Peyer's patch (tissue), 4 donors: Measurements from ENCODE around the gene EDC3. TPM values are rescaled to one million over a fixed set of nuclear protein-coding genes. Genes with fewer than 3 reads are reported as not detected.
A peak's percentile ranks its signal among the peaks of the same experiment; 100 is the strongest.

Experiments
- DNase-seq, 3 donors: peaks; one replicate each; pipeline ENCODE4 v3.0.0-alpha.2; 2017 to 2019
- H3K27ac ChIP-seq, 4 donors: fragments of 200-600 bp; sonication (generic); one replicate each; pipeline ENCODE4 v1.5.1; 2016 to 2019
- H3K27me3 ChIP-seq, 2 donors: fragments of 200-600 bp; sonication (generic); one replicate each; pipeline ENCODE4 v1.5.1; 2019
- H3K36me3 ChIP-seq, 3 donors: fragments of 200-600 bp; sonication (generic); one replicate each; pipeline ENCODE4 v1.5.1; 2016 to 2019
- H3K4me1 ChIP-seq, 4 donors: fragments of 200-600 bp; sonication (generic); one replicate each; pipeline ENCODE4 v1.5.1; 2016 to 2019
- H3K4me3 ChIP-seq, 4 donors: fragments of 200-600 bp; sonication (generic); 1 replicate in 3 of 4; 2 replicates in 1 of 4; pipeline ENCODE4 v1.5.1; 2016 to 2019; ENCODE audit warnings: mild to moderate bottlenecking in 1 of 4
- H3K9me3 ChIP-seq, 4 donors: fragments of 200-600 bp; sonication (generic); one replicate each; pipeline ENCODE4 v1.5.1; 2016 to 2019; ENCODE audit warnings: mild to moderate bottlenecking in 1 of 4
- POLR2A ChIP-seq, 2 donors: fragments of 450-650 bp; IDR thresholded peaks; one replicate each; pipeline ENCODE4 v1.5.1; 2017; ENCODE audit warnings: antibody characterized with exemption in 2 of 2, mild to moderate bottlenecking in 2 of 2, moderate library complexity in 2 of 2
- total RNA-seq, 4 donors: library from RNA; depleted of rRNA; stranded (reverse); fragments of >200 nt; gene quantifications; one replicate each; pipeline ENCODE4 v1.1.0, GENCODE V29; 2016
- TF ChIP-seq, protein P1 (sequence below), 6 experiments: fragments of 450-650 bp in 4 of 6; fragments of 200-600 bp in 2 of 6; sonication (generic) in 1 of 6; IDR thresholded peaks; one replicate each; pipeline ENCODE4 v1.5.1; 2017 to 2019; ENCODE audit warnings: antibody characterized with exemption in 6 of 6, mild to moderate bottlenecking in 3 of 6, moderate library complexity in 1 of 6

Gene EDC3
- total RNA-seq, 4 donors from 2014 or later: 23.5 to 43.7 (median 32.2) TPM

DNA sequence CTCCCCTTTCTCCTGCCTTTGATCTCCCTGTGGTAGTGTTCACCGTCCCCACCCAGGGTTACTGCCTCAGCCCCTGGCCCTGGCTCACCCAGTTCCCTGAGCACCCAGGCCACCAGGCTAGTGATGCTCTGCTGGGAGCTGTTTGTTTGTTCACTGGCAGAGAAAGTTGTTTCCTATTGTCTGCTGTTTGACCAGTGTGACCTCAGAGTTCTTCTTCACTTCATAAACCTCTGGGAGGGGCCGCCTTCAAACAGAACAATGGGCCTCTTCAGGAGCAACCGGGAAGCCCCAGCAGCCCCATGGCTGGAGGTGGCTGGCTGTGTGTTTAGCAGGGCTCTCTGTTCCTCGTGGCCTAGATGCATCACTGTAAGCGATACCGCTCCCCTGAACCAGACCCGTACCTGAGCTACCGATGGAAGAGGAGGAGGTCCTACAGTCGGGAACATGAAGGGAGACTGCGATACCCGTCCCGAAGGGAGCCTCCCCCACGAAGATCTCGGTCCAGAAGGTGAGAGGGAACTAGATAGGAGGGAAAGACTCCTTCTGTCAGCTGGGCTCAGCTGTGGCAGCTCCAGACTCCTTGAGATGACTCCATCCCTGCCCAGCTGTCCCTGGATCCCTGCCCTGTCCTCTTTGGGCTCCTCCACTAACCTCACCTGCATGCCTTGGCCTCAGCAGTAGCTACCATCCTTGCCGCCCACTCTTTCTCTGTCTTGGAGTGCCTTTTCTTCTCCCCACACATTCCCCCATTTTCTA lies 76.8 kb downstream of the EDC3 start:
- peaks cover 0 to 51% (median 0%) of the 10 kb centered on the region in 3 donors for H3K36me3 ChIP-seq
- peaks cover 0 to 27% (median 11%) of the 10 kb centered on the region in 4 donors for H3K4me1 ChIP-seq
- H3K27me3 ChIP-seq: no peaks in the 10 kb centered on the region
- no peak overlapping the region for H3K4me3 ChIP-seq
- H3K27ac ChIP-seq: no peak overlapping the region
- TF ChIP-seq, protein P1, sequence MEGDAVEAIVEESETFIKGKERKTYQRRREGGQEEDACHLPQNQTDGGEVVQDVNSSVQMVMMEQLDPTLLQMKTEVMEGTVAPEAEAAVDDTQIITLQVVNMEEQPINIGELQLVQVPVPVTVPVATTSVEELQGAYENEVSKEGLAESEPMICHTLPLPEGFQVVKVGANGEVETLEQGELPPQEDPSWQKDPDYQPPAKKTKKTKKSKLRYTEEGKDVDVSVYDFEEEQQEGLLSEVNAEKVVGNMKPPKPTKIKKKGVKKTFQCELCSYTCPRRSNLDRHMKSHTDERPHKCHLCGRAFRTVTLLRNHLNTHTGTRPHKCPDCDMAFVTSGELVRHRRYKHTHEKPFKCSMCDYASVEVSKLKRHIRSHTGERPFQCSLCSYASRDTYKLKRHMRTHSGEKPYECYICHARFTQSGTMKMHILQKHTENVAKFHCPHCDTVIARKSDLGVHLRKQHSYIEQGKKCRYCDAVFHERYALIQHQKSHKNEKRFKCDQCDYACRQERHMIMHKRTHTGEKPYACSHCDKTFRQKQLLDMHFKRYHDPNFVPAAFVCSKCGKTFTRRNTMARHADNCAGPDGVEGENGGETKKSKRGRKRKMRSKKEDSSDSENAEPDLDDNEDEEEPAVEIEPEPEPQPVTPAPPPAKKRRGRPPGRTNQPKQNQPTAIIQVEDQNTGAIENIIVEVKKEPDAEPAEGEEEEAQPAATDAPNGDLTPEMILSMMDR (IDR thresholded peaks at IDR 0.05): no peak
- no peak for DNase-seq
- no peaks in the 10 kb centered on the region for H3K9me3 ChIP-seq

DNA sequence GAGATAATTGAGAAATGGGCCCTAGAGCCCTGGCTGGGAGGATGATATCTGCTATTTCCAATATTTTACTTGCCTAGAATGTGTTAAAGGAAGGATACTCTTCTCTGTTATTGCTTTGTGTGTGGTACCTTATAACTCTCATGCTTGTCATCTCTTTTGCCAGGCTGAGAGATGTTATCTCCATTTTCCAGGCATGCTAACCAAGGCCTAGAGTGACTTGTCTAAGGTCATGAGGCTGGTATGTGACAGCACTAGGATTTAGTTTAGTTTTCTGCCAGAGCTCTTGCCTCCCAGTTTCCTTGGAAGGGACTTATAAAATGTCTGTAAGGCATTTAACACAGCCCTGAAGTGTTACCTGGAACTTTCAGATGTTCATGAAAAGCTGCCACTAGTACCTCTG lies 78.8 kb downstream of the EDC3 start:
- peak overlapping the region; percentile 98 to 99 (median 98) for H3K27ac ChIP-seq

DNA sequence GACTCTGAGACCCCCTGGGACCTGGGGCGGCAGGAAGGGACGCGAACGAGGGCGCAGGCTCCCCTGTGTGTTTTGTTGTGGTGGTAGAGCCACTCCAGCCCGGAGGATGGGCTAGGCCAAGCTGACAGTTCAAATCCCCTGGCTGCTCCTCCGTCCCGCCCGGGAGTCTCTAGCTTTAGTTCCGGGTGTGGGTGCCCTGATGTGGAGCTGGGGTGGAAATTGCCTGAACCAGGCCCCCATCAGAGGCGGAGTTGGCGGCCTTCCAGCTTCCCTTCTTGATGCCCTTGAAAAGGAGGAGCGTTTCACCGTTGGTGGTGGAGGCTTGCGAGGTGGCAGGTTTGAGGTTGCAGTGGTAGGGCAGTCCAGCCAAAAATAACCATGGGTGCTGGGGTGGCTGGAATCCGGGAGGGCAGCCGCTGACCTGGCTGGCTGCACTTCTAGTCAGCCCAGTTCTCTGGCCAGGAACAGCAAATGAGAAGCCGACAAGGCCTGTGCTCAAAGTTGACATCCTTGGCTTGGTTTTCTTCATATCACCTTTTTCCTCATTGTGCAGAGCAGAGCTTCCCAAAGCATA lies 79.4 kb downstream of the EDC3 start:
- H3K4me1 ChIP-seq: peaks cover 0 to 27% (median 11%) of the 10 kb centered on the region in 4 donors
- TF ChIP-seq, protein P1 (IDR thresholded peaks at IDR 0.05): no peak
- peak; percentile 25 to 49 for TF ChIP-seq POLR2A (IDR thresholded peaks at IDR 0.05)
- DNase-seq: peak; percentile 58 to 84 (median 79)

More for the DNA sequence above, 78.8 kb downstream of the EDC3 start:
- Histone ChIP-seq H3K9me3 (no peaks in the 10 kb centered on the region), H3K27me3 (no peaks in the 10 kb centered on the region), H3K4me1 (peaks cover 0 to 27% (median 11%) of the 10 kb centered on the region in 4 donors), H3K36me3 (peaks cover 0 to 31% (median 0%) of the 10 kb centered on the region in 3 donors), H3K4me3 (peak overlapping the region; percentile 71 to 98 (median 73))
- TF ChIP-seq, protein P1 (IDR thresholded peaks at IDR 0.05): no peak
- no peak for TF ChIP-seq POLR2A (IDR thresholded peaks at IDR 0.05)
- no peak for DNase-seq

DNA sequence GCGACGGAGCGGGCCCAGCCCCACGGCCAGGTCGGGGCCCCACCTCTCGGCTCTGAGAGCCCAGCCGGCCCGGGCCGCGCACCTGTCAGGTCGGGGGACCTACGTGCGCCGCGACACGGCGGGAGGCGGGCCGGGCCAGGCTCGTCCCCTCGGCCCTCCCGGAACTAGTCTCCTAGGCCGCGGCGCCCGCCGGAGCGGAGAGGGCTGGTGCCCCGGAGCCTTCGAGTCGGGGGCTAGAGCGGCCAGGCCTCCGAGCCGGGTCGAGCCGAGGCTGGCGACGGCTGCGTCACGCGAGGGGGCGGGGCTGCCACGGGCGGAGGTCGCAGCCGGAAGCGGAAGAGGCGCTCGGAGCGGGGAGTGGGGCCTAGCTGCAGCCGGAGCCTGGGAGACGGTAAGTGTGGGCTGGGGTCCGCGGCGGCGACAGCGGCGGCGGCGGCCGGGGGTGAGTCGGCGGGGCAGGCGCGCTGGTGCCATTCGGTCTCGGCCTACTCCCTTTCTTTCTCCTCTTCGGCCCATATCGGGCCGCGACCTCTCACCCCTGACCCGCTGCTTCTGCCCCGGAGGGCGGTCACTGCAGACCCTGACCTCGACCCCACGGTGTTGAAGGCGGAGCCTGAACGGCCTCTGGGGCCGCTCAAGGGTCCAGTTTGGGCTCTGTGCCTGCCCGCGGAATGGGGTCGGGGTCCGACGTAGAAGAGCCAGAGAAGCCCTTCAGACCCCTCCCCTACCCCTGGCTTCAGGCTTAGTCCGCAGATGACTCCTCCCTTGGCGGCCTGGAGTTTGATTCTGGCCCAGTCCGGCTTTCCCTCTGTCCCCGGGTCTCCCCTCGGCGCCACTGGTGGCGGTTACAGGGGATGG lies 80.1 kb downstream of the EDC3 start, which contains the start of gene CLK3:
CLK3 (plus strand) TSS at position 329 of the 858 bp plus-strand sequence. CDS start 3,361 bp downstream, outside the sequence.
- TF ChIP-seq, protein P1 (IDR thresholded peaks at IDR 0.05): no peak
- peak; percentile 85 for TF ChIP-seq POLR2A (IDR thresholded peaks at IDR 0.05)
- peak within 1 kb of the TSS; percentile 71 to 98 (median 73) for H3K4me3 ChIP-seq
- H3K36me3 ChIP-seq: peaks cover 0 to 18% (median 0%) of the 10 kb centered on the region in 3 donors
- peaks cover 0 to 27% (median 10%) of the 10 kb centered on the region in 4 donors for H3K4me1 ChIP-seq
- H3K9me3 ChIP-seq: no peaks in the 10 kb centered on the region
- H3K27me3 ChIP-seq: no peaks in the 10 kb centered on the region
- H3K27ac ChIP-seq: peak within 1 kb of the TSS; percentile 98 to 99 (median 98)
- peak; percentile 94 to 98 (median 98) for DNase-seq

More for the DNA sequence above, 79.4 kb downstream of the EDC3 start:
- H3K36me3 ChIP-seq: peaks cover 0 to 25% (median 0%) of the 10 kb centered on the region in 3 donors
- no peaks in the 10 kb centered on the region for H3K27me3 ChIP-seq
- H3K9me3 ChIP-seq: no peaks in the 10 kb centered on the region
- peak overlapping the region; percentile 71 to 98 (median 73) for H3K4me3 ChIP-seq
- H3K27ac ChIP-seq: peak overlapping the region; percentile 98 to 99 (median 98)
